ELF-1 (cell line): ENCODE results near the gene LY6G5C.

Experiments
- DNase-seq: peaks from one replicate; pipeline ENCODE4 v3.0.0-alpha.2; 2016; ENCODE audit warnings: low read depth, low spot score

Gene LY6G5C

GRCh38 chr6:31663126-31663960, 17.5 kb downstream of the LY6G5C start:
- DNase-seq, result no peak

- DNase-seq, result no peak
Measured at GRCh38 chr6:31662124-31662723, 18.6 kb downstream of the LY6G5C start.

GRCh38 chr6:31661262-31662123, 19.4 kb downstream of the LY6G5C start:
- DNase-seq, result no peak

GRCh38 chr6:31660381-31661261, 20.2 kb downstream of the LY6G5C start, which contains the start of gene C6orf47:
C6orf47 (minus strand) TSS chr6:31660778; CDS start chr6:31659947, 831 bp downstream.
- DNase-seq, result peak; percentile 87

GRCh38 chr6:31659649-31660380, 21.1 kb downstream of the LY6G5C start:
- DNase-seq, result peak; percentile 38

- DNase-seq, result no peak
Measured at GRCh38 chr6:31658983-31659648, 21.8 kb downstream of the LY6G5C start.

- DNase-seq, result no peak
Measured at GRCh38 chr6:31658158-31658688, 22.6 kb downstream of the LY6G5C start.

GRCh38 chr6:31657406-31658157, 23.3 kb downstream of the LY6G5C start:
- DNase-seq, result no peak

- no peak for DNase-seq
Measured at GRCh38 chr6:31655349-31656237, 25.3 kb downstream of the LY6G5C start, which contains the start of gene APOM. APOM (plus strand) TSS chr6:31655894; CDS start chr6:31655967, 73 bp downstream.

- DNase-seq, result no peak
Measured at GRCh38 chr6:31654574-31655348, 26.1 kb downstream of the LY6G5C start.

- DNase-seq, result peak; percentile 98
Measured at GRCh38 chr6:31652925-31653724, 27.7 kb downstream of the LY6G5C start.

GRCh38 chr6:31651602-31652191, 29.2 kb downstream of the LY6G5C start:
- peak; percentile 93 for DNase-seq

GRCh38 chr6:31645325-31645724, 35.5 kb downstream of the LY6G5C start:
- DNase-seq, result no peak

- no peak for DNase-seq
Measured at GRCh38 chr6:31643818-31644454, 36.9 kb downstream of the LY6G5C start.
